HG03045 (cell line): ENCODE measurements around the gene FNDC8.
"Not testable (repeated sequence)": the region's sequence is repeated elsewhere in the genome, so short reads cannot be mapped to it uniquely, and the experiment has no call there.

Experiments
- ATAC-seq: cut with Tn5 transposase; IDR thresholded peaks from one replicate; pipeline ENCODE4 v1.9.1; 2021; ENCODE audit warnings: mild to moderate bottlenecking, moderate library complexity; ENCODE audit not compliant: unreplicated experiment

Gene FNDC8

DNA sequence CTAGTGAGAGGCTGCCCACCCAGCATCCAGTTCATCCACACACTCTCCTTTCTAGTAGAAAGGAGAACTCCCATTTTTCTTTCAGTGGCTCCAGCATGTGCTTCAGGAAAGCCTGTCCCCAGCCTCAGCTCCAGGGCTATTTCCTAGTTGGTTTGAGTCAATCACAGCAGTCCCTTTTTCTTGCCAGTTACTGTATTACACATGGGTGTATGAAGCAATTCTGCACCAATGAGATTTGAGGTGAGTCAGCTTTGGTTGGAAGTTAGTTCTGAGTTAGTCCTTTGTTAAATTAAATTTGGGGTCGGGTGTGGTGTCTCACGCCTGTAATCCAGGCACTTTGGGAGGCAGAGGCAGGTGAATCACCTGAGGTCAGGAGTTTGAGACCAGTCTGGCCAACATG is 26.5 kb upstream of the FNDC8 start:
- no peak for ATAC-seq

DNA sequence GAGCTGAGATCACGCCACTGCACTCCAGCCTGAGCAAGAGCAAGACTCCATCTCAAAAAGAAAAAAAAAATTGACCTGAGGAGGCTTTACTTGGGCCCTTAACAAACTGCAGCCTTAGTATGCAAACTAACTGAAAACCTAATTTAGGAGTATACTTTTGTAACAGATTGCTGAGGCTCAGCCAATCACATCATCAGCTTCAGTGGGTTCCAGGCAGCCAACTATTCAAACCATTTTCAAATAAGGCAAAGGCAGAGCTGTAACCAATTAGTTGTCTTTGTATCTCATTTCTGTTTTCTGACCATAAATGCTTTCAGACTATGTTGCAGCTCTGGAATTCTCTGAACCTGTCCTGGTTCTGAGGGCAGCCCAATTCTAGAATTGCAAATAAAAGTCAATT is 25.7 kb upstream of the FNDC8 start:
- no peak for ATAC-seq

DNA sequence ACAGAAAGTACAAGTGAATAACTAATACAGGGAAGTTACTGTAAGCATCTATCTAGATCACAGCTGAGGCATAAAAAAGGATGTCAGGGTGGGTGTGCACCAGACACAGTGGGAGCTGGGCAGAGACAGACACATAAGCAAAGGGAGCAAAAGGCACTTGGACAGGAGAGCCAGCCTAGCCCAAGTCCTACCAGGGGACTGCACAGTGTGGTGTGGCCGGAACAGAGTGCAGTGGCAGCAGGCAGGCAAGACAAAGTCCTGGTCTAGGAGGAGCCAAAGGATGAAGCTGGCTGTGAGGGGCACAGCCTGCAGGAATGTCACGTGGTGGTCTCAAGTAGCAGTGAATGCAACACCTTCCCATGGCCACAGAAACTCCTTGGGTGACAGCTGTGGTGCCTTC is 23.6 kb upstream of the FNDC8 start:
- ATAC-seq: no peak

DNA sequence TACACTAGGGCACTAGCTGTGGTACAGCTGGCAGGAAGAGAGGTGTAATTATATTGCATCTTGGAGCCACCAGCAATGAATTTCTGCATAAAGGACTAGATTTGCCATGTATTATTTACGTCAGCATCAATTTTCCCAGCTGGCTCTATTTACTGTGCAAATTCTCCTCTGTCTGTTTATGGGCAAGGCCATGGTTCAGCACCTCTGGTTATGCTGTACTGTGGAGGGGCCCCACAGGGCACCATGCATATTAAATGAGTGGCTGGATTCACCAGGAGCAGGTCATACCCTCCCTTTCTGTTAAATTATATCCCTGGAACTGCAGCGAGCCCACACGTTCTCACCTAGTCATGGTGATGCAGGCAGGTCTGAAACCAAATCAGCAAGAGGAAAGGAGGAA is 21.5 kb upstream of the FNDC8 start:
- no peak for ATAC-seq

DNA sequence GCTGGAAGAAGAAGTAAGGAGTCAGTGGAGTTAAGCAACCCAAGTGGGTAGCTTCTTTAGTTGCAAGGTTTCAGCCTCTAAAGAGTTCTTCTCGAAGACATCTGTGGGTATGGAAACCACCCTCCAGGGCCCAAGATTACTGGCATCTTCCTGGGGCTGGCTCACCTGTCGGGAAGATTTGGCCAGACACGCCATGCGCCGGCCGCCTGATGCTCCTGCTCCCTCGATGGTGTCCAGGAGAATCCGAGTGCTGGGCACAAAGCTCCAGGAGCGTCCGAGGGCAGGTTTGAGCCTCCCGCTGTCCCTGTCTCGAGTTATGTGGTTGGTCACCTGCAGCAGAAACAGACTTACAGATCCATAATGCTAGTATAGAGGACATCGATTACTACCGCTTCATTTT is 20.4 kb upstream of the FNDC8 start:
- no peak for ATAC-seq

DNA sequence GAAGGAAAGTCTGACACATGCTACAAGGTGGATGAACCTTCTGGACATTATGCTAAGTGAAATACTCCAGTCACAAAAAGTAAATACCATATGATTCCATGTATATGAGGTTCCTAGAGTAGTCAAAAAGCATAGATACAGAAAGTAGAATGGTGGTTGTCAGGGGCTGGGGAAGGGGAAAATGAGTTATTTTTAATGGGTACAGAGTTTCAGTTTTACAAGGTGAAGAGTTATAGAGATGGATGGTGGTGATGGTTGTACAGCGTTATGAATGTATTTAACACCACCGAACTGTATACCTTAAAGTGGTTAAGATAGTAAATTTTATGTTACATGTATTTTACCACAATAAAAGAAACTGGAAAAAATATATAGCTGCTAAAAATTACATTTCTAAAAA is 19.7 kb upstream of the FNDC8 start:
- ATAC-seq: no peak

DNA sequence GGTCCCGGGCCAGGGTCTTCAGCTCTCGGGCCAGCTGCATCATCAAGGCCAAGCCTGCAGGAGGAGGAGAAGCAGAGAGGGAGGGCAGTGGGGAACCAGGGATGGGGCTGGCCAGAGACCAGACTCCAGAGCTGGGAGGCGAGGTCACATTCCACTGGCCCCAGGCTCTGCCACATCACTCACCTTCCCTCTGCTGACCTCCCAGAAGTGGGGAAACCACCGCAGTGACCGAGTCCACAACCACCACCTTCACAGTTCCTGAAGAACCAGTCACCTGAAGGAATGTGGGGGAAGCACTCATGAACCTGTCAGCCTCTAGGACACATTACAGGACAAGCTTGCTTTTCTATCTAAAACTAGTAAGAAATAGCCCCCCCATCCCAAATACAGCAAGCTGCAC is 18.1 kb upstream of the FNDC8 start:
- no peak for ATAC-seq

DNA sequence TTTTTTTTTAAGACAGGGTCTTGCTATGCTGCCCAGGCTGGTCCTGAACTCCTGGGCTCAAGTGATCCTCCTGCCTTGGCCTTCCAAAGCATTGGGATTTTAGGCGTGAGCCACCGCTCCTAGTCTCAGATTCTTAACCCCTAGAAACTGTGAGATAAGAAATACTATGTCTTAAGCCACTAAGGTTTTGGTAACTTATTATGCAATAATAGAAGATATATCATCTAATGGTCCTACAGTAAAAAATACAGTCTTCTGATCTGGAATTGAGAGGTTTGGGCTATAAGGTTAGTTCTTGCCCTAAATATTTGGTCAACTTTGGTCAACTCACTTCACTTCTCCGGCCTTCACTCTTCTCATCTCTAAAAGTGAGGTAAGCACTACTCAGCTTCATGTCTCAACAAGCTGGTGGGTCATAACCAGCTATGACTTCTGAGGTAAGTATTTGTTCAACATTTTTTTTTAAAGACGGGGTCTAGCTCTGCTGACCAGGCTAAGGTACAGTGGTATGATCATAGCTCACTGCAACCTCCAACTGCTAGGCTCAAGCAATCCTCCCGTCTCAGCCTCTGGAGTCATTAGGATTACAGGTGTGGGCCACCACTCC is 16.5 kb upstream of the FNDC8 start:
- no peak for ATAC-seq

DNA sequence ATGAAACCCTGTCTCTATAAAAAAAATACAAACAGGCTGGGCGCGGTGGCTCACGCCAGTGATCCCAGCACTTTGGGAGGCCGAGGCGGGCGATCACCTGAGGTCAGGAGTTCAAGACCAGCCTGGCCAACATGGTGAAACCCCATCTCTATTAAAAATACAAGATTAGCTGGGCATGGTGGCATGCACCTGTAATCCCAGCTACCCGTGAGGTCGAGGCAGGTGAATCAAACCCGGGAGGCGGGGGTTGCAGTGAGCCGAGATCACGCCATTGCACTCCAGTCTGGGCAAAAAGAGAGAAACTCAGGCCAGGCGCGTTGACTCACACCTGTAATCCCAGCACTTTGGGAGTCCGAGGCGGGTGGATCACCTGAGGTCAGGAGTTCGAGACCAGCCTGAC is 10.6 kb upstream of the FNDC8 start:
- ATAC-seq: not testable (repeated sequence)

DNA sequence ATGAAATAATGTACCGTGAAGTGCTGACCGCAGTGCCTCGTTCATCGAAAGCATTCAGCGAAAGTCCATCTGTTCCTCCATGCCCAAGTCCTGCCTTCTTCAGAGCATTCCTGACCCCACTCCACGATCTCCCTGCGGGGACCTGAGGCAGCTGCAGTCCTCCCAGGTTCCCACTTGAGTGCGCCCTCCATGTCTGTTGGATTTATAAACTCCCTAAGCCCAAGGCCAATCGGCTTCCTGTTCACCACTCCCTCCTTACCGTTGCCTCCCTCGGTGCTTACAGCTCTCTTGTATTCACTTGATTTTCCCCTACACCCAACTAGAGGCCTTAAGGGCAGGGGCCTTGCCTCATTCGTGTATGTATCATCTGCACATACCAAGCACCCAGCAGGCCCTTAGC is 4.6 kb upstream of the FNDC8 start:
- no peak for ATAC-seq

DNA sequence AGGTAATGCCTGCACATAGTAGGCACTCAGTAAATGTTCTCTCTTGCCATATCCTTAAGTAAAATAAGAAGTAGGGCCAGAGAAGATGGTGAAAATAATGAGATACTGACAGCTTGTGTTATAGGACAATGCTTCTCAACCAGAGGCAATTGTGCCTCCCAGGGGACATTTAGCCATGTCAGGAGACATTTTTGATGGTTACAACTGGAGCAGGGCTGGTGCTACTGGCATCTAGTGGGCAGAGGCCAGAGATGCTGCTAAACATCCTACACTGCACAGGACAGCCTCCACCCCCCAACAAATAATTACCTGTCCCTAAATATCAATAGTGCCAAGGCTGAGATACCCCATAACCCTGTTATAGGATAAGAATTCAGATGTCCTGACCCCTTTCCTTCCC is 3.4 kb upstream of the FNDC8 start:
- ATAC-seq: no peak

DNA sequence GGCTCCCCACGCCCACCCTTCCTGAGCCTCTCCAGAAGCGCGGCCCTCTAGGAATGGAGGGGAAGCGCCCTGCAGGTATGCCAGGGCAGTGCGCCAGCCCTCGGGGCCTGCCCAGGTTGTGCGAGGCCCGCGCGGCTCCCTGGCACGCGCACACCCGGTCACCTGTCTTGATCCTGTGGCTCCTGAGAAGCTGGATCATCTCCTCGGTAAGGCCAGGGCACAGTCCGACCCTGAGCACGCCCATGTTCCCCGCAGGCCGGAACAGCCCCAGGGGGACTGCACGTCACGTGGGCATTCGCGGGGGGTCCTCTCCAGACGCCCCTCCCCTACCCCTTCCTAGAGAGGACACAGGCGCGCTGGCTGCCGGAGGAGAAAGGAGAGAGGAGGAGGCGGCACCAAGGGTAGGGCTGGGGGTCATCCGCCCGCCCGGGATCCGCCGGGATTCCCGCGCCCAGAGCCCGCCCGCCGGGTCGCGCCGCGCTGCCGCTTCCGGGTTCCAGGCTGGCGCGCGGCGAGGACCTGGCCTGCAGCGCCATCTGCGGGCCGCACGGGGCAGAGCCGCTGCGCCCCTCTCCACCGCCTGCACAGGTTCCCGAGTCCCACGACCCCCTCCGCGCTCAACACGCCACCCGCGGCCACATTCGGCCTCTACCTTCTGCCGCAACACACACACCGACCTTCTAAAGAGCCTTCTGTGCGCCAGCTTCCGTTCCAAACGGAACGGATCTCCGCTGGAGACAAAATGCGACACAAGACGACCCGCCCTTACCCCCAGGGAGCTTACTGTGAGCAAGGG is 1.8 kb upstream of the FNDC8 start, which contains the start of gene RAD51D:
TSS of gene RAD51D (minus strand) at position 491 of the 796 bp plus-strand sequence. CDS start at position 244, 247 bp downstream.
- peak; percentile 82 for ATAC-seq

DNA sequence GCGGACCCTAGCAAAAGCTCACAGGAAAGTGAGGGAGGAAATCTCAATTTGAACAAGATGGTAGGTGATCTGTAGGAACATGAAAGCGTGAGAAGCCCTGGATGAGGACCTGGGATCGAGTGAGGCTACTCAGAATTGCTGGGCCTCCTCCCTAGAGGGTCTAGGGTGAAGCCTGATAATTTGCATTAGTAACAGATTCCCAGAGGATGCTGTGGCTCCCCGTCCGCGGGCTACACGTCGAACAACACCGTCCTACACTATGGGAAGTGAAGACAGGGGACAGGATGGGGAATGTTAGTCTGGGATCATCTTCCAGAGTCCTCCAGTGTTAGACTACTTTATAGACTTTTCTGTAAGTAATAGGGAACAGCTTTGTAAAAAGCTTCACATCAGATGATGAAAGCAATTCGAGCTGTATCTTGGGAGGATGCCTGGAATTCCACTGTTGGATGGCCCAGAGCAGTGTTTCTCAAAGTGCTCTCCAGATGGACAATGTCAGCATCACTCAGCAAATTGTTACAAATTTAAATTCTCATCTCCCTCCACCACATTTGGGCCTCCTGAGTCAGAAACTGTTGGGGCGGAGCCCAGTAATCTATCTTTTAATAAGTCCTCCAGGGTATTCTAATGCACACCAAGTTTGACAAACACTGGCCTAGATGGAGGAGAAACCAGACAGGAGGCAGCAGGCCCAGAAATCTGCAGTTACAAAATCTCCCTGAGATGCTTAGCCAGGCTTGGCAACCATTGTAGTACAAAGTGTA is 6.5 kb downstream of the FNDC8 start:
- no peak for ATAC-seq

DNA sequence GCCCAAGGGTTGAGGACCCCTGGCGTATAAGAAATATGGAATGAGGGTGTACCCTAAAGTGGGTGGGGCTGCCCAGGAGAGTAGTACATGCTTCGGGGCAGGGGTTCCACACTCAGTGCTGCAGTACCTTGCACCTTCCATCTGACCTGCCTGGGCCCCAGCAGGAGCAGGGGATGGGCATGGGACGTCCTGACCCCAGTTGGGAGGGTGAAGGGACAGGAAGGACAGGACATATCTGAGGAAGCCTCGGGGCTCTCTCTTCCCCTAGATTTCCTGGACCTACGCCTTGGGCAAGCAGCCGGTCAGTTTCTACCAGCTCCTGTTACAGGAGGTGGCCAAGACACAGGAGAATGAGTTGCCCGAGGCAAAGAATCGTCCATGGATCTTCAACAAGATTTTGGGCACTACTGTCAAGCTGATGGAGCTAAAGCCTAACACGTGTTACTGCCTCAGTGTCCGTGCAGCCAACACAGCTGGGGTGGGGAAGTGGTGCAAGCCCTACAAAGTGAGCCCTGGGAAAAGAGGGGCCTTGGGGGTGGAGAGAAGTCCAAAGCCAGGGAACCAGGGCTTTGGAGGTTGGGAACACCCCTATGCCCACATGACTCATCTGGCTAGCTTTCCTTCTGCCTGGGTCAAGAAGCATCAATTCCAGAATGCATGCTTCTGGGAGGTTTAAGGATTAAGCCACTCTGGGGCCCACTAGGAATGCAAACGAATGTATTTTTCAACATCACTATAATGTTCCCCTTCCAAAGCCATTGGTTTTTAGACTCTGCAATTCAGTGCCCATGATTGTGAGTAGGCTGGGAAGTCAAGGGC is 7.9 kb downstream of the FNDC8 start:
- ATAC-seq: no peak

DNA sequence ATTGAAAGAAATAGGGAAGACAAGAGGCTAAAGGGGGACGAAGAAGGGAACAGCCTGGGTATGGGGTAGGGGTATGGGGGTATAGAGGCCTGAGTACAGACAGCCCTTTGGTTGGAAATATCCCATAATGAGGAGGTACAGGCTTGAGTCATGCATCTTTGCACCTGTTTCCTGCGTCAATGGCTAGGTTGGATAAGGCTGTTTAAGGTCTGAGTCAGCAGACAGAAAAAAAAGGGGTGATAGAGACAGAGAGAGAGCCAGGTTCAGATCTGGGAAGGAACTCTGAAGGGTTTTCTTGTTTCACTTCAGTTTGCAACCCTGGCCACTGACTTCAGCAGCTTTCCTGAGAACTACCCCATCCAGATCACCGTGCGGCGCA is 8.5 kb downstream of the FNDC8 start:
- ATAC-seq: no peak

DNA sequence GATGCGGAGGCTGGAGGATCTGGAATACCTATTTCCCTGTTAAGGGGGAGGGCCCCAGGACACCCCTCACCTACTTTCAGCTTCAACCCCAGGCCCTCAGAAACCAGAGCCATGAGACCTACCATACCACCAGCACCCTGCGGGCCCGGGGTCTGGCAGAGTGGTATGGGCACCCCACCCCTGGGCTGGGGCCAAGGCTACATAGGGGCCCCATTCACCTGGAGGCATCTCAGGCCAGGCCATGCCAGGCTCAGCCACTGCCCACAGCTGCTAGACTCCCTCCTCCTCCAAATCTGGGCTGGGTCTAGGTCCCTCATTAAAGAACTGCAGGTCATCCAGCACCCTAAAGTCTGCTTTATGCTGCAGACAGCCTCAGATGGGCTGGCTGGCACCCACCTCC is 9.0 kb downstream of the FNDC8 start:
- no peak for ATAC-seq

DNA sequence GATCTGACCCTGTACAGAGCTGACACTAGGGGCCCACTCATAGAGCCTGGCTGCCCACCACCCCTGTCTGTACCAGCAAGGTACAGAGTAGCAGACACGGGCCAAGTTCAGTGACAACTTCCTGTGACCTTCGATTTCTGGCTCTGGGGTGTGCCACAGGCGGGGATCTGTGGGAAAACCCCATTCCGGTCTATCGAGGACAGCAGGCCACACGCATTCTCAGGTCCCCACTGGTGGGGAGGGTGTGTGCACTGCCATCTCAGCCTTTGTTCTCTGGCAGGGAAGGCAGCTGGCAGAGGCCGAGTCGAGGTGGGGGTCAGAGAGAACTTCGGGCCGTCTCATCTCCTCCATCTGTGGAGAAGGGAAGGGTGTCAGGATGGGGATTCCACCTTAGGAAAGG is 10.7 kb downstream of the FNDC8 start:
- no peak for ATAC-seq

DNA sequence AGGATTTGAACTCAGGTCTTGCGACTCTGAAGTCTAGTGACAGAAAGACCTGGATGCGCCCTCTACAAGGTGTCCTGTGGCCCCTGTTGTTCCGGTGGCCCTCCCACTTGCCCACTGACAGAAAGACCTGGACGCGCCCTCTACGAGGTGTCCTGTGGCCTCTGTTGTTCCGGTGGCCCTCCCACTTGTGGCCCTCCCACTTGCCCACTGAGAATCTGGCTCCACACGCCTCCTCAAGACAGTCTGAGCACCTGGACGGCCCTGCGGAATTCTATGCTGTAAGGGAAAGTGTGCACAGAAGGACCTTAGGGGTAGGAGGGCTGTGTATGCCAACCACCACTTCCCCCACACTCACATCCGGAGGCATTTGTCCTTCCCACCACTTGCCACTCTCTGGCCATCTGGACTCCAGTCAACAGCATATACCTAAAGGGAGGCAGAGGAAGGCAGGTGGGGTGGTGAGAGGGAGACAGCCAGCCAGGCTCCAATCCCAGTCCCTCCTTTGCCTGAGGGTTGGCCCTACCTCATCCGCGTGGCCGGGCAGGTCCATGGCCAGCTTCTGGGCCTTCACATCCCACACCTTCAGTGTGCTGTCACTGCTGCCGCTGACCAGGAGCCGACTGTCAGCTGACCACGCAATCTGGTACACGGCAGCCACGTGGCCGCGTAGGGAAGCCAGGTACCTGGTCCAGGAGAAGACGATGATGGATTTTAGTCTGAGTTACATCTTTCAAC is 11.6 kb downstream of the FNDC8 start:
- ATAC-seq: no peak

DNA sequence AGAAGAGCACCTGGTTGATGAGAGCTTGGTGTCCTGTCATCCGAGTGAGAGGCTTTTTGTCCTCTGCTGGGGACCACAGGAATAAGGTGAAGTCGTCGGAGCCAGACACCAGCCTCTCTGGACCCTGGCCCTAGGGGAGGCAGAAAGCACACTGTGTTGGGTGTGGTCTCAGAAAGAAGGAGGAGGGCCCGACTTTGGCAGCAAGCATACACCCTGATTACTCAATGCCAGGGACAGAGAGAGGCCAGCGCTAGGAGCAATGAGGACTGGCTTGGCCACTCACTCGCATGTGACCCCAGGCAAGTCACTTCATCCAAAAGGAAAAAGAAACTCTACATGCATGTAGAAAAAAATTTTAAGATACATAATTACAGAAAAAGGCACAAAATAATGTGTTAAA is 13.9 kb downstream of the FNDC8 start:
- ATAC-seq: no peak

DNA sequence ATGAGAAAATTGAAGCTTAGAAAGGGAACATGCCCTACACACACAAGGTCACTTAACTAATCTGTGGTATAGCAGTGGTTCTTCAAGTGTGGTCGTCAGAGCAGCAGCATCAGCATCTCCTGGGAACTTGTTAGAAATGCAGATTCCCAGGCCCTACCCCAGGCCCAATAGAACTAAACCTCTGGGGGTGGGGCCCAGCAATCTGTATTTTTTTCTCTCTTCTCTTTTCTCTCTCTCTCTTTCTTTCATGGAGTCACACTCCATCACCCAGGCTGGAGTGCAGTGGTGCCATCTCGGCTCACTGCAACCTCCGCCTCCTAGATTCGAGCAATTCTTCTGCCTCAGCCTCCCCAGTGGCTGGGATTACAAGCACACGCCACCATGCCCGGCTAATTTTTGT is 16.8 kb downstream of the FNDC8 start:
- no peak for ATAC-seq
